ENCODE measurements around the gene CDHR2. TPM values are rescaled to one million over a fixed set of nuclear protein-coding genes. Genes with fewer than 3 reads are reported as not detected.

The CDHR2 gene
- total RNA-seq, 1 donor from 2014 or later = 0.64 TPM

DNA sequence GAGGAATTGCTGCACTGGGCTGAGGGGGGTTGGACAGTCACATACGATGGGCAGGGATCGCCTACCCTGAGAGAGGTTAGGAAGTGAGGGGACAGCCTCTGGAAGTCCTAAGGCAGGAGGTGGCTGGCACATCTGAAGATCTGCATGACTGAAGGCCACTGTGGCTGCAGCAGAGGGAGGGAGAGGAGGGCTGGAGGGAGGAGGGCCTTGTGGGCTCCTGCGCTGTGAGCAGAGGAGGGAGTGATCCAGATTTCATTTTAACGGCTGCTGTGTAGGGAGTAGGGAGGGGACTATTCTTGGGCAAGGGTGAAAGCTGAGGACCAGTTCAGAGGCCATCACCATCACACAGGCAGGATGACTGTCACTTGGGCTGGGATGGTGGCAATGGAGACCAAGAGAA, 88.4 kb downstream of the CDHR2 start:
- no peaks in the 10 kb centered on the region for H3K9me3 Mint-ChIP-seq
- no peak overlapping the region for H3K27ac Mint-ChIP-seq
- H3K4me1 Mint-ChIP-seq (ENCODE audit: low read depth) = peaks cover 4% of the 10 kb centered on the region
- intact Hi-C loops (cut with micrococcal nuclease) = no loop called here
- no peak for DNase-seq (ENCODE audit: low spot score)
- peaks cover 41% of the 10 kb centered on the region for H3K27me3 Mint-ChIP-seq (ENCODE audit: low read depth)
- no peak overlapping the region for H3K4me3 Mint-ChIP-seq (ENCODE audit: low read depth)
- no peaks in the 10 kb centered on the region for H3K36me3 Mint-ChIP-seq (ENCODE audit: low read depth)

DNA sequence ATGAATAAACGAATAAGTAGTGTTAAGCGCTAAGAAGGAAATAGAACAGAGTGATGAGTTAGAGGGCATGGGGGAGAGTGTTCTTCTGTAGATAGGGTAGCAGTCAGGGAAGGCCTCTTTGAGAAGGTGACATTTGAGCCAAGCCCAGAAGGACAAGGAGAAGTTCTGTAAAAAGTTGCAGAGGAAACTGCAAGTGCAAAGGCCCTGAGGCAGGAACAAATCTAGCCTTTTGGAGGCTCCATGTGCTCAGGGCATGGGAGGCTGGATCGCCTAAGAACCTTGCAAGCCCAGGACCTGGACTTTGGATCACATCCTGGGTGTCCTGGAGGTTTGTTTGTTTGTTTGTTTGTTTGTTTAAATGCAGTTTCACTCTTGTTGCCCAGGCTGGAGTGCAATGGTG, 89.3 kb downstream of the CDHR2 start:
- H3K27ac Mint-ChIP-seq = no peak overlapping the region
- peaks cover 35% of the 10 kb centered on the region for H3K27me3 Mint-ChIP-seq (ENCODE audit: low read depth)
- H3K4me3 Mint-ChIP-seq (ENCODE audit: low read depth) = no peak overlapping the region
- intact Hi-C loops (cut with micrococcal nuclease) = no loop called here
- H3K9me3 Mint-ChIP-seq = no peaks in the 10 kb centered on the region
- peaks cover 4% of the 10 kb centered on the region for H3K4me1 Mint-ChIP-seq (ENCODE audit: low read depth)
- DNase-seq (ENCODE audit: low spot score) = no peak
- H3K36me3 Mint-ChIP-seq (ENCODE audit: low read depth) = no peaks in the 10 kb centered on the region

DNA sequence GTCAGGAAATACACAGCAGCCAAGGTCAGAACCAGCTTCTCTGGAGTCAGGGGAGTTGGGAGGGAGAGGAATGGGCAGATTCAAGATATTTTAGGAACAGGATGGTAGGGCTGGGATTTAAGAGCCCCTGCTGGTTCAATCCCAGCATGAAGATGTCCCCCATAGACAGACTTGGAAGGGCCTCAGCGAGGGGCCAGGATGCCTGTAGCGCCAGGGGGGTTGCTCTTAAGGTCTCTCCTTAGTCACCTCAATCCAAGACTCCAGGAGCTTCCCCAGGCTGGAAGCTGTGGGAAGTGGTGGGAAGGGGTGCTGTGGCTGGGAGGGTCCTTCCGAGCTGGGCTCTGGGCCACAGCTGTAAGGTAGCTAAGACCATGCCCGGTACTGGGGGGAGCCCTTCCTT, 90.1 kb downstream of the CDHR2 start:
- no peak overlapping the region for H3K27ac Mint-ChIP-seq
- intact Hi-C loops (cut with micrococcal nuclease) = no loop called here
- DNase-seq (ENCODE audit: low spot score) = no peak
- H3K4me1 Mint-ChIP-seq (ENCODE audit: low read depth) = no peaks in the 10 kb centered on the region
- peaks cover 27% of the 10 kb centered on the region for H3K27me3 Mint-ChIP-seq (ENCODE audit: low read depth)
- H3K9me3 Mint-ChIP-seq = no peaks in the 10 kb centered on the region
- H3K4me3 Mint-ChIP-seq (ENCODE audit: low read depth) = no peak overlapping the region
- H3K36me3 Mint-ChIP-seq (ENCODE audit: low read depth) = no peaks in the 10 kb centered on the region

DNA sequence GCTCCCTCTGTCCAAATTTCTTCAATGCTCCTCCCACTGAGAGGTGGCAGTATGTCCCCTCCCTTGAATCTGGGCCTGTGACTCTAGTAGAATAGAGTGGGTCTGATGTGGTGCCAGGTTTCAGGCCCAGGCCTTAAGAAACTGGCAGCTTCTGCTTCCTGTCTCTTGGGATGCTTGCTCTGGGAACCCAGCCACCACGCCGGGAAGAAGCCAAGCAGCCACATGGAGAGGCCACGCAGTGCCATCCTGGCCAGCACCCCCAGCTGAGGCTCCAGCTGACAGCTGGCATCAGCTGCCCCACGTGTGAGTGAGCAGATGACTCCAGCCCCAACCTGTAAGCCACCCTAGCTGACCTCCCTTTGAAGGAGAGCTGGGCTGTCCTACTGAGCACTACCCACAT, 90.8 kb downstream of the CDHR2 start:
- H3K4me1 Mint-ChIP-seq (ENCODE audit: low read depth) = no peaks in the 10 kb centered on the region
- H3K27ac Mint-ChIP-seq = no peak overlapping the region
- intact Hi-C loops (cut with micrococcal nuclease) = no loop called here
- H3K9me3 Mint-ChIP-seq = no peaks in the 10 kb centered on the region
- no peak for DNase-seq (ENCODE audit: low spot score)
- H3K36me3 Mint-ChIP-seq (ENCODE audit: low read depth) = no peaks in the 10 kb centered on the region
- H3K4me3 Mint-ChIP-seq (ENCODE audit: low read depth) = no peak overlapping the region
- peaks cover 22% of the 10 kb centered on the region for H3K27me3 Mint-ChIP-seq (ENCODE audit: low read depth)

DNA sequence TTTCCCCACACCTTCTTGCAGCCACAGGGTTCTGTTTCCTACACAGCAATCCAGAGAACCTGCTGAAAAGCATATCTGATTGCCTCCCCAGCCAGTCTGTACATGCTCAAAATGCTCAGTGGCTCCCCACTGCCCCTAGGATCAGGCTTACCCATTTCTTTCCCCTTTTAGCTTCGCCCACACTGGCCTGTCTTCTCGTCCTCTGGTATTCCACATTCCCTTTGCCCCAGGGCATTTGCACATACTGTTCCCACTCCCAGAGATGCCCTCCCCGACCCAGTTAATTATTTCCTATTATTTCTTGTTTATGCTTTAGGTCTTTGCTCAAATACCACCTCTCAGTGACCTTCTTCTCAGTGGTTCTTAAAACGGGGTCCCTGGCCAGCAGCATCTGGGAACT, 91.5 kb downstream of the CDHR2 start:
- H3K4me3 Mint-ChIP-seq (ENCODE audit: low read depth) = no peak overlapping the region
- no peaks in the 10 kb centered on the region for H3K36me3 Mint-ChIP-seq (ENCODE audit: low read depth)
- H3K27me3 Mint-ChIP-seq (ENCODE audit: low read depth) = peaks cover 17% of the 10 kb centered on the region
- H3K9me3 Mint-ChIP-seq = no peaks in the 10 kb centered on the region
- intact Hi-C loops (cut with micrococcal nuclease) = no loop called here
- H3K4me1 Mint-ChIP-seq (ENCODE audit: low read depth) = no peaks in the 10 kb centered on the region
- DNase-seq (ENCODE audit: low spot score) = no peak
- no peak overlapping the region for H3K27ac Mint-ChIP-seq

DNA sequence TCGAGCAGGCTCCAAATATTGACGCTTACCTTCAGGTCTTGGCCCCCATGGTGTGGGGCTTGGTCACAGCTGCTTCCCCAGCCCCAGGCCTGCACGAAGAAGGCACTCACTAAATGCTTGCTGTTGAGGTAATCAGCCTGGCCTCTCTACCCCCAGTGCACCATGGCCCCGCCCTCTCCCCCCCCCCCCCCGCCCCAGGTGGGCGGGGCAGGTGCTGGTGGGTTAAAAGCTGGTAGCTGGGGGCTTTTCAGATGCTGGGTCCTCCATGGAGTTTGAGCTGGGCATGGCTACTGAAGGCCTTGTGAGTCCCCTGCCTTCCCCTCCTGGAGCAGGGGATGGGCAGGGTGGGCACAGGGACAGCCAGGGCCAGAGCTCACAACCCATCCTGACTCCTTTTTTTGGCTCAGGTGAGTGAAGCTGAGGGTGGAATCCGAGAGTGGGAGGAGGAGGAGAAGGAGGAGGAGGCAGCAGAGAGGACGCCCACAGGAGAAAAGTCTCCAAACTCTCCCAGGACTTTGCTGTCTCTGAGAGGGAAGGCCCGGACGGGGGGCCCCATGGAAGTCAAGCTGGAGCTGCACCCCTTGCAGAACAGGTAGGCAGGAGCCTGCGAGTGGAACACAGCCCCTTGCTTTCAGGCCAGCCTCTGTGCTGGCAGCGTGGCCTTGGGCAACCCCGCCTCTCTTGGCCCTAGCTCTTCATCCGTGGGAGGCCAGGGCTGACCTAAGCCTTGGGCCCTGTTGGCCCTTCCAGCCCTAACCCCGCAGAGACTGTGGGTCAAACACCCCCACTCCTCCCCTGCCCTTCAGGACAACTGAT, 93.7 kb downstream of the CDHR2 start:
- peaks cover 11% of the 10 kb centered on the region for H3K4me1 Mint-ChIP-seq (ENCODE audit: low read depth)
- no peaks in the 10 kb centered on the region for H3K9me3 Mint-ChIP-seq
- H3K27ac Mint-ChIP-seq = no peak overlapping the region
- H3K4me3 Mint-ChIP-seq (ENCODE audit: low read depth) = no peak overlapping the region
- DNase-seq (ENCODE audit: low spot score) = no peak
- no peaks in the 10 kb centered on the region for H3K36me3 Mint-ChIP-seq (ENCODE audit: low read depth)
- H3K27me3 Mint-ChIP-seq (ENCODE audit: low read depth) = peaks cover 5% of the 10 kb centered on the region
- intact Hi-C loops (cut with micrococcal nuclease) = no loop called here

DNA sequence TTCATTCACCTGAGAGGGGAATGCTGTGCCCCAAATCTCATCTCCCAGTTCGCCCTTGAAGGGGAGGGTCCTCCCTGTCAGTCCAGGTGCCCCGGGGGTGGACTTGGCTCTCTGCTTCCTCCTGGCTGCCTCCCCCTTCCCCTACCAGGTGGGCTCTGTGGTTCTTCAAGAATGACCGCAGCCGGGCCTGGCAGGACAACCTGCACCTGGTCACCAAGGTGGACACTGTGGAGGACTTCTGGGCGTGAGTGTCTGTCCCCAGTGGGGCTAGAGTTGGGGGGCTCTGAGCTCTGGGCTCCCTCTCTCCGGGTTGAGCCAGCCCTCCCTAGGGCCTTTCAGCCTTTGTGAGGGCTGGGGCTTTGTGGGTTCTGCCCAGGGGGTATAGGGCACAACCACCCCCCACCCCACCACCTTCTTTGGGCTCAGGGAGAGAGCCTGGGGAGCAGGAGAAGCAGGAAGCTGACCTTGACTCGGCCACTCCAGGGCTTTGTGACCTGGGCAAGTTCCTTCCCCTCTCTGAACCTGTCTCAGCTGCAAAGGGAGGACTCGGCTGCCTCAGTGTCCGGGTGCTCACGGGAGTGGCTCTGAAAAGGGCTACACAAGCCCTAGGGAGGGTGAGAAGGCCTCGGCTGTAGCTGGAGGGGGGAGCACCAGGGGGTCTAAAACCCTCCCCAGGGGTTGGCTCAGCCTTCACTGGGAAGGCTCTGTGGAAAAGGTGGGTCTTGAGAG, 94.5 kb downstream of the CDHR2 start:
- H3K27me3 Mint-ChIP-seq (ENCODE audit: low read depth) = no peaks in the 10 kb centered on the region
- peaks cover 2% of the 10 kb centered on the region for H3K36me3 Mint-ChIP-seq (ENCODE audit: low read depth)
- peaks cover 16% of the 10 kb centered on the region for H3K4me1 Mint-ChIP-seq (ENCODE audit: low read depth)
- intact Hi-C loops (cut with micrococcal nuclease) = no loop called here
- no peak overlapping the region for H3K4me3 Mint-ChIP-seq (ENCODE audit: low read depth)
- H3K27ac Mint-ChIP-seq = no peak overlapping the region
- no peaks in the 10 kb centered on the region for H3K9me3 Mint-ChIP-seq
- DNase-seq (ENCODE audit: low spot score) = no peak

DNA sequence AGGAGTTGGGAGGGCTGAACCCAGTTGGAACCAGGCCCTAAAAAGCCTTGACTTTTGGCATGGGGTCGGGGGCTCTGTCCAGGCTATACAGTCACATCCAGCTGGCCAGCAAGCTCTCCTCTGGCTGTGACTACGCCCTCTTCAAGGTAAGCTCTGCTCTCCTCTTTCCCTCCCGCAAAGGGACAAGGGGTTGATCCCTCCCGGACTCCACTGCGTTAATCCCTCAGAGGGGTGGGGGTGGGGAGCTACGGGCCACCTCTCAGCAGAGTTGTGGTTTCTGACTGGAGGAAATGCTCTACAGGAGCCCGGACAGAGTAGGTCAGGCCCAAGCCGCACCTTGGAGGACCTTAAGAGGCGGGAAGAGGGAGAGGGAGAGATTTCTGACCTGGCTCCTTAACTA, 95.2 kb downstream of the CDHR2 start:
- no peaks in the 10 kb centered on the region for H3K27me3 Mint-ChIP-seq (ENCODE audit: low read depth)
- peaks cover 23% of the 10 kb centered on the region for H3K4me1 Mint-ChIP-seq (ENCODE audit: low read depth)
- no peaks in the 10 kb centered on the region for H3K9me3 Mint-ChIP-seq
- DNase-seq (ENCODE audit: low spot score) = no peak
- no peak overlapping the region for H3K4me3 Mint-ChIP-seq (ENCODE audit: low read depth)
- no peak overlapping the region for H3K27ac Mint-ChIP-seq
- peaks cover 5% of the 10 kb centered on the region for H3K36me3 Mint-ChIP-seq (ENCODE audit: low read depth)
- intact Hi-C loops (cut with micrococcal nuclease) = no loop called here

DNA sequence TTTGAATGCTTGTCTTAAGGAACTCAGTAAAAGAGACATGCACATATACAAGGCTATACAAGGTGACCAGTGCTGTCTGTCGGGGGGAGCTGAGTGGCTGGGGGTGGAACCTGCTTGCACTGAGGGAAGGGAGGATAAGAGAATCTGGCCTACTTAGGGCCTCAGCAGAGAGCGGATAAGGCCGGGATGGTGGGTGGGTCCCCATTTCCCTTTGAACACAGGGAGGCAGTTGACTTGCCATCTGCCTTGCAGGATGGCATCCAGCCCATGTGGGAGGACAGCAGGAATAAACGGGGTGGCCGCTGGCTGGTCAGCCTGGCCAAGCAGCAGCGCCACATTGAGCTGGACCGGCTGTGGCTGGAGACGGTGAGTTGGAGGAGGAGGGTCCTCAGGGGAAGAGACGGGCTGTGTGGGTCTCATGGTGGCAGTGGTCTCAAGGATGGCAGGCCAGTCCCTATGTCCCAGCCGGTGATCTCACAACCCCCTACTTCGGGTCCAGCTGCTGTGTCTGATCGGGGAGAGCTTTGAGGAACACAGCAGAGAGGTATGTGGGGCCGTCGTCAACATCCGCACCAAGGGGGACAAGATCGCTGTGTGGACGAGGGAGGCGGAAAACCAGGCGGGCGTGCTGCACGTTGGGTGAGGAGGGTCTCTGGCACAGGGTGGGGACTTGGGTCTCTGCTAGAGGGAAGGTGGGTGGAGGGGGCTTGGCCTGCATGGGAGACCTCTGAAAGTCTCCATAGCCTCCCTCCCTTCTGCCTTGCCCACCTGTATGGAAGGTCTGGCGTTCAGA, 95.9 kb downstream of the CDHR2 start:
- Mint-ChIP-seq H3K36me3 (ENCODE audit: low read depth) (peaks cover 5% of the 10 kb centered on the region), H3K4me1 (ENCODE audit: low read depth) (peaks cover 27% of the 10 kb centered on the region), H3K27me3 (ENCODE audit: low read depth) (no peaks in the 10 kb centered on the region), H3K27ac (no peak overlapping the region), H3K4me3 (ENCODE audit: low read depth) (no peak overlapping the region), H3K9me3 (no peaks in the 10 kb centered on the region)
- intact Hi-C loops (cut with micrococcal nuclease) = loop anchor here (5.0 kb wide), 2 partner anchors 33 to 362 kb away; partner anchors contain the start of genes GPRIN1 and UIMC1
- DNase-seq (ENCODE audit: low spot score) = no peak

Other genes with a start within 250 kb of the CDHR2 start
- gene KIAA1191, start 187.6 kb upstream of the CDHR2 start, total RNA-seq = 55.5 and 61.3 TPM in 2 replicates
- gene ARL10, start 183.9 kb upstream of the CDHR2 start, total RNA-seq = 22.3 TPM in 2 replicates
- 79.6 and 84.0 TPM in 2 replicates for gene NOP16, start 160.7 kb upstream of the CDHR2 start, total RNA-seq
- gene HIGD2A, start 160.6 kb upstream of the CDHR2 start, total RNA-seq = 102 and 105 TPM in 2 replicates
- gene CLTB, start 132.8 kb upstream of the CDHR2 start, total RNA-seq = 47.9 and 57.9 TPM in 2 replicates
- 39.4 and 44.1 TPM in 2 replicates for gene FAF2, start 101.0 kb upstream of the CDHR2 start, total RNA-seq
- gene RNF44, start 11.9 kb upstream of the CDHR2 start, total RNA-seq = 64.7 and 70.3 TPM in 2 replicates
- gene GPRIN1, start 60.8 kb downstream of the CDHR2 start, total RNA-seq = 3.0 and 3.6 TPM in 2 replicates
- not detected in 2 replicates for gene SNCB, start 81.2 kb downstream of the CDHR2 start, total RNA-seq
- not detected in 2 replicates for gene EIF4E1B, start 81.3 kb downstream of the CDHR2 start, total RNA-seq
- 32.7 and 33.9 TPM in 2 replicates for gene TSPAN17, start 98.1 kb downstream of the CDHR2 start, total RNA-seq

All from activated T-helper 2 cell treated with anti-CD3 and anti-CD28 coated beads, Interferon-gamma antibody, Interleukin-2, Interleukin-4, amounts not matched to agents 10 μg/mL and 5 μg/mL and 100 μg/mL, durations not matched to agents 14 hours and 24 hours and 36 hours (primary cell).